T-helper 1 cell treated with Interleukin-12 subunit alpha and Interleukin-12 subunit beta and Interleukin-4 antibody, amounts not matched to agents 30 ng/mL and 1 ng/mL, for 36 hours (primary cell): ENCODE results near the gene CHMP1B. TPM values are rescaled to one million over a fixed set of nuclear protein-coding genes. Genes with fewer than 3 reads are reported as not detected.

Experiments used
- intact Hi-C: fragments of 100-400 bp; cut with micrococcal nuclease; formaldehyde crosslinking; loops from one replicate; pipeline ENCODE4 v1.15.1; 2024
- total RNA-seq: library from RNA; stranded (reverse); gene quantifications from 2 replicates; pipeline ENCODE4 v1.2.3, GENCODE V29; 2022

The CHMP1B gene
- total RNA-seq, 1 donor from 2014 or later, result 24.9 TPM

- intact Hi-C loops, result no loop called here
Observed at GRCh38 chr18:11839556-11839955, 11.7 kb upstream of the CHMP1B start.

- intact Hi-C loops, result no loop called here
Observed at GRCh38 chr18:11840493-11840892, 10.7 kb upstream of the CHMP1B start.

GRCh38 chr18:11842562-11842961 is 8.7 kb upstream of the CHMP1B start:
- intact Hi-C loops, result no loop called here

- intact Hi-C loops, result no loop called here
Observed at GRCh38 chr18:11844436-11844835, 6.8 kb upstream of the CHMP1B start.

- intact Hi-C loops, result no loop called here
Observed at GRCh38 chr18:11845654-11846053, 5.6 kb upstream of the CHMP1B start.

GRCh38 chr18:11847811-11848210 is 3.4 kb upstream of the CHMP1B start:
- intact Hi-C loops, result no loop called here

- intact Hi-C loops, result no loop called here
Observed at GRCh38 chr18:11849279-11849678, 1.9 kb upstream of the CHMP1B start.

- intact Hi-C loops, result loop anchor here (2.0 to 5.0 kb wide), 5 partner anchors 118 to 1937 kb away; partner anchors contain the start of genes FAM210A and RNMT
Observed at GRCh38 chr18:11849841-11850634, 1.2 kb upstream of the CHMP1B start.

GRCh38 chr18:11850821-11851145 is 430 bp upstream of the CHMP1B start:
- intact Hi-C loops, result loop anchor here (1.0 to 5.0 kb wide), 12 partner anchors 58 to 1938 kb away; partner anchors contain the start of genes AFG3L2, FAM210A, IMPA2 and MPPE1

- intact Hi-C loops, result loop anchor here (1.0 to 5.0 kb wide), 12 partner anchors 56 to 1939 kb away; partner anchors contain the start of genes AFG3L2, FAM210A, IMPA2 and MPPE1
Observed at GRCh38 chr18:11851806-11852337, 659 bp downstream of the CHMP1B start.

GRCh38 chr18:11854554-11854953 is 3.3 kb downstream of the CHMP1B start:
- intact Hi-C loops, result loop anchor here (5.0 kb wide), 1 partner anchor 122 kb away; no protein-coding TSS in a partner anchor

GRCh38 chr18:11857177-11857887 is 6.1 kb downstream of the CHMP1B start:
- intact Hi-C loops, result no loop called here

GRCh38 chr18:11859282-11859830 is 8.1 kb downstream of the CHMP1B start:
- intact Hi-C loops, result no loop called here

- intact Hi-C loops, result no loop called here
Observed at GRCh38 chr18:11859903-11860407, 8.7 kb downstream of the CHMP1B start.

GRCh38 chr18:11860594-11861450 is 9.6 kb downstream of the CHMP1B start:
- intact Hi-C loops, result no loop called here

GRCh38 chr18:11861583-11862288 is 10.5 kb downstream of the CHMP1B start:
- intact Hi-C loops, result no loop called here

GRCh38 chr18:11862468-11863137 is 11.4 kb downstream of the CHMP1B start:
- intact Hi-C loops, result no loop called here

GRCh38 chr18:11864471-11864870 is 13.3 kb downstream of the CHMP1B start:
- intact Hi-C loops, result no loop called here

- intact Hi-C loops, result no loop called here
Observed at GRCh38 chr18:11865071-11865470, 13.9 kb downstream of the CHMP1B start.
